ENCODE results near the gene PRKCI.
"Not testable (repeated sequence)": the region's sequence is repeated elsewhere in the genome, so short reads cannot be mapped to it uniquely, and the experiment has no call there.

The PRKCI gene

GRCh38 chr3:170296703-170297102, 74.5 kb downstream of the PRKCI start:
- DNase-seq = no peak

GRCh38 chr3:170301405-170301804, 79.2 kb downstream of the PRKCI start:
- no peak for DNase-seq

GRCh38 chr3:170302008-170302407, 79.8 kb downstream of the PRKCI start:
- no peak for DNase-seq

GRCh38 chr3:170306015-170306414, 83.8 kb downstream of the PRKCI start:
- DNase-seq = no peak

GRCh38 chr3:170307671-170308405, 85.6 kb downstream of the PRKCI start:
- DNase-seq = no peak

- DNase-seq = no peak
Observed at GRCh38 chr3:170309046-170309445, 86.8 kb downstream of the PRKCI start.

- DNase-seq = no peak
Observed at GRCh38 chr3:170317954-170318353, 95.7 kb downstream of the PRKCI start.

- no peak for DNase-seq
Observed at GRCh38 chr3:170320461-170321121, 98.4 kb downstream of the PRKCI start.

GRCh38 chr3:170321321-170322034, 99.3 kb downstream of the PRKCI start:
- no peak for DNase-seq

- DNase-seq = no peak
Observed at GRCh38 chr3:170322566-170323269, 100.5 kb downstream of the PRKCI start.

GRCh38 chr3:170323331-170323730, 101.1 kb downstream of the PRKCI start:
- DNase-seq = no peak

- DNase-seq = no peak
Observed at GRCh38 chr3:170324962-170325361, 102.7 kb downstream of the PRKCI start.

- DNase-seq = no peak
Observed at GRCh38 chr3:170327040-170327808, 105.0 kb downstream of the PRKCI start.

- DNase-seq = not testable (repeated sequence)
Observed at GRCh38 chr3:170327868-170328548, 105.8 kb downstream of the PRKCI start.

- no peak for DNase-seq
Observed at GRCh38 chr3:170330366-170330765, 108.1 kb downstream of the PRKCI start.

- no peak for DNase-seq
Observed at GRCh38 chr3:170331143-170331542, 108.9 kb downstream of the PRKCI start.

GRCh38 chr3:170337420-170337819, 115.2 kb downstream of the PRKCI start:
- no peak for DNase-seq

GRCh38 chr3:170338690-170339340, 116.6 kb downstream of the PRKCI start:
- no peak for DNase-seq

- not testable (repeated sequence) for DNase-seq
Observed at GRCh38 chr3:170342273-170342672, 120.0 kb downstream of the PRKCI start.

GRCh38 chr3:170343859-170344258, 121.6 kb downstream of the PRKCI start:
- not testable (repeated sequence) for DNase-seq

- DNase-seq = no peak
Observed at GRCh38 chr3:170344971-170345370, 122.7 kb downstream of the PRKCI start.
